Brain microvascular endothelial cell (primary cell): ENCODE data around the gene PPP3CA.

Source experiments
- DNase-seq: peaks from one replicate; pipeline ENCODE4 v3.0.0-alpha.2; 2020
- H3K27ac ChIP-seq: fragments of 250-450 bp; sonication (Bioruptor Pico); 2 replicates; pipeline ENCODE4 v1.5.1; 2020; ENCODE audit warnings: mild to moderate bottlenecking, moderate library complexity
- H3K27me3 ChIP-seq: fragments of 250-450 bp; sonication (Bioruptor Pico); replicated peaks from 2 replicates; pipeline ENCODE4 v1.5.1; 2020; ENCODE audit warnings: mild to moderate bottlenecking
- H3K36me3 ChIP-seq: fragments of 250-450 bp; sonication (Bioruptor Pico); replicated peaks from 2 replicates; pipeline ENCODE4 v1.5.1; 2020; ENCODE audit warnings: mild to moderate bottlenecking
- H3K4me3 ChIP-seq: 2 replicates; pipeline ENCODE4 v1.5.1; 2011; ENCODE audit warnings: low read depth, mild to moderate bottlenecking, control low read depth, low read length, moderate library complexity
- in situ Hi-C: cut with HindIII; loops from 2 replicates; pipeline ENCODE4 v1.10.0; 2017; ENCODE audit warnings: low sequenced_read_pairs, low pct_ligation_motif_present
- TF ChIP-seq, protein P1 (sequence below): IDR thresholded peaks from 2 replicates; pipeline ENCODE4 v1.5.1; 2011; ENCODE audit warnings: low read depth, mild to moderate bottlenecking, moderate library complexity, low read length, control low read depth, inconsistent platforms; ENCODE audit errors: missing control alignments

The PPP3CA gene

DNA sequence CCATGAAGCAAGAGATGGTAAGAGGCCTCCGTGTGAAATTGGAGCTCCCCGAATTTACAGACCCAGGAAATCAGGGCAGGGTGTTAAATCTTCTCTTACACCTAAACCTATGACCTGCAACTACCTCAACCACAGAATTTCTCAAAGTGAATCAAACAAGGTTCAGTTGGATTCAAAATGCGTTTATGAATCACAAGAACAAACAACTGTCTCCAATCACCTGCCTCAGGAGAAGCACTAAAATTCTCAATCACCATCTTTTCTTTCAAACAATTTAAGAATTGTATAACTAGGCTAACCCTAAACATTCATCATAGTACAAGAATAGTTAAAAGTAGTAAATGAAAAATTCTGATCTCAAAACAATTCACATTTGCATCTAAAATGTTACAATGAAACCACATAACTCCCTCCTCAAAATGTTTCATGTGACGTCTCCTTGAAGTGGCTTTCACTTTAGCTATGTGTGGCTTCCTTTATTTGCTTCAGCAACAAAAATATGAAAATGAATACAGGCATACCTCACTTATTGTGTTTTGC is 19.2 kb downstream of the PPP3CA start:
- H3K4me3 ChIP-seq = no peak overlapping the region
- no peak overlapping the region for H3K27ac ChIP-seq
- in situ Hi-C loops = no loop called here
- TF ChIP-seq, protein P1, sequence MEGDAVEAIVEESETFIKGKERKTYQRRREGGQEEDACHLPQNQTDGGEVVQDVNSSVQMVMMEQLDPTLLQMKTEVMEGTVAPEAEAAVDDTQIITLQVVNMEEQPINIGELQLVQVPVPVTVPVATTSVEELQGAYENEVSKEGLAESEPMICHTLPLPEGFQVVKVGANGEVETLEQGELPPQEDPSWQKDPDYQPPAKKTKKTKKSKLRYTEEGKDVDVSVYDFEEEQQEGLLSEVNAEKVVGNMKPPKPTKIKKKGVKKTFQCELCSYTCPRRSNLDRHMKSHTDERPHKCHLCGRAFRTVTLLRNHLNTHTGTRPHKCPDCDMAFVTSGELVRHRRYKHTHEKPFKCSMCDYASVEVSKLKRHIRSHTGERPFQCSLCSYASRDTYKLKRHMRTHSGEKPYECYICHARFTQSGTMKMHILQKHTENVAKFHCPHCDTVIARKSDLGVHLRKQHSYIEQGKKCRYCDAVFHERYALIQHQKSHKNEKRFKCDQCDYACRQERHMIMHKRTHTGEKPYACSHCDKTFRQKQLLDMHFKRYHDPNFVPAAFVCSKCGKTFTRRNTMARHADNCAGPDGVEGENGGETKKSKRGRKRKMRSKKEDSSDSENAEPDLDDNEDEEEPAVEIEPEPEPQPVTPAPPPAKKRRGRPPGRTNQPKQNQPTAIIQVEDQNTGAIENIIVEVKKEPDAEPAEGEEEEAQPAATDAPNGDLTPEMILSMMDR = no peak
- H3K36me3 ChIP-seq = no peaks in the 10 kb centered on the region
- no peak for DNase-seq
- H3K27me3 ChIP-seq = no peaks in the 10 kb centered on the region

DNA sequence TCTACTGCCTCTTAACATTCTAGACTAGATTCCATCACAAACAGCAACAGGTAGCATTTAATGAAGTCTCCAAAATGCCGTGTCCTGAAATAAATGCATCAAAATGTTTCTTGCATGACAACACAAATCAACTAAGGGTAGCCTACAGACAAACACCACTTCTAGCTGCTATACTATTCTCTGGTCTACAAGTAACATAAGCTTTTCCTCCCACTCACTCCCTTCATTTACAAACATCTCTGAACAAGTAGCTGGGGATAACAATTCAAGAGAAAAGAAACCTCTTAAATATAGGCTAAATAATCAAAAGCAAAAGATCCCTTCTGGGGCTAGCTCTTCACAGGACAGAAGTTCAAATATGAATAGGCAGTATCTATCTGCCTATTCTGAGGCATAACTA is 20.8 kb downstream of the PPP3CA start:
- TF ChIP-seq, protein P1 = no peak
- in situ Hi-C loops = no loop called here
- Histone ChIP-seq H3K36me3 (no peaks in the 10 kb centered on the region), H3K27me3 (no peaks in the 10 kb centered on the region), H3K27ac (no peak overlapping the region), H3K4me3 (no peak overlapping the region)
- no peak for DNase-seq

GRCh38 chr4:101322743-101323142 is 24.6 kb downstream of the PPP3CA start:
- in situ Hi-C loops = no loop called here
- TF ChIP-seq, protein P1 = no peak
- no peaks in the 10 kb centered on the region for H3K36me3 ChIP-seq

GRCh38 chr4:101321481-101322042 is 25.8 kb downstream of the PPP3CA start:
- TF ChIP-seq, protein P1 = no peak
- Histone ChIP-seq H3K4me3 (no peak overlapping the region), H3K36me3 (no peaks in the 10 kb centered on the region), H3K27me3 (no peaks in the 10 kb centered on the region), H3K27ac (no peak overlapping the region)
- DNase-seq = no peak
- in situ Hi-C loops = no loop called here

More at GRCh38 chr4:101322743-101323142, 24.6 kb downstream of the PPP3CA start:
- DNase-seq = no peak
- no peak overlapping the region for H3K4me3 ChIP-seq
- H3K27me3 ChIP-seq = no peaks in the 10 kb centered on the region
- no peak overlapping the region for H3K27ac ChIP-seq

DNA sequence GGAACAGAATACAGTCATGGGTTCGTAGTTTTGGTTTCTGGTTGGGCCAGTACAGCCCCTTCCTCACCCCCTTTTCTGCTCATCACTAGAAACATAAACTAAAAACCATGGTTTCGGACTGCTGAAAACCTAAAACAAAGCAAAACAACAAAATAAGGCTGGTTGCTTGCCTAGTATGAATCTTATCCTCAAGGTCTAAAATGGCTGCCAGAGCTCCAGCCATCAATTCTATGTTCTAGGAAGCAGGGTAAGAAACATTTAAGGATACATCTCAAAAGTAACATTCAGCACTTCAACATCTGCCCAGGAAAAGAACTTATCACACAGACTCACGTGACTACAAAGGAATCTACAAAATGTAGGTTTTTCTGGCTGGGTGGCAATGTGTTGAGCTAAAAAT is 31.5 kb downstream of the PPP3CA start:
- Histone ChIP-seq H3K27me3 (no peaks in the 10 kb centered on the region), H3K36me3 (no peaks in the 10 kb centered on the region), H3K4me3 (no peak overlapping the region), H3K27ac (no peak overlapping the region)
- in situ Hi-C loops = no loop called here
- no peak for DNase-seq
- TF ChIP-seq, protein P1 = no peak

GRCh38 chr4:101315041-101315440 is 32.3 kb downstream of the PPP3CA start:
- Histone ChIP-seq H3K36me3 (no peaks in the 10 kb centered on the region), H3K27me3 (no peaks in the 10 kb centered on the region), H3K4me3 (no peak overlapping the region), H3K27ac (no peak overlapping the region)
- TF ChIP-seq, protein P1 = no peak
- no peak for DNase-seq
- in situ Hi-C loops = no loop called here
